HG02759 (cell line): ENCODE measurements around the gene EMX1.

ENCODE experiments used
- ATAC-seq: cut with Tn5 transposase; IDR thresholded peaks from one replicate; pipeline ENCODE4 v1.9.1; 2021; ENCODE audit warnings: mild to moderate bottlenecking, moderate library complexity; ENCODE audit not compliant: unreplicated experiment

Gene EMX1

GRCh38 chr2:72956050-72956395 is 38.7 kb downstream of the EMX1 start:
- no peak for ATAC-seq

GRCh38 chr2:72956936-72957335 is 39.6 kb downstream of the EMX1 start:
- no peak for ATAC-seq

- ATAC-seq: no peak
Measured at GRCh38 chr2:72958542-72959385, 41.4 kb downstream of the EMX1 start.

- no peak for ATAC-seq
Measured at GRCh38 chr2:72959554-72959953, 42.2 kb downstream of the EMX1 start.

- no peak for ATAC-seq
Measured at GRCh38 chr2:72959995-72960981, 43.0 kb downstream of the EMX1 start.

- ATAC-seq: no peak
Measured at GRCh38 chr2:72961036-72961720, 43.9 kb downstream of the EMX1 start.

- no peak for ATAC-seq
Measured at GRCh38 chr2:72961853-72962468, 44.6 kb downstream of the EMX1 start.

- ATAC-seq: no peak
Measured at GRCh38 chr2:72962911-72963310, 45.6 kb downstream of the EMX1 start.

GRCh38 chr2:72963423-72964145 is 46.3 kb downstream of the EMX1 start:
- ATAC-seq: no peak

- ATAC-seq: no peak
Measured at GRCh38 chr2:72964146-72964525, 46.8 kb downstream of the EMX1 start.

GRCh38 chr2:72965016-72965415 is 47.7 kb downstream of the EMX1 start:
- no peak for ATAC-seq

GRCh38 chr2:72965770-72966450 is 48.6 kb downstream of the EMX1 start:
- no peak for ATAC-seq

- ATAC-seq: no peak
Measured at GRCh38 chr2:72968286-72968685, 51.0 kb downstream of the EMX1 start.

GRCh38 chr2:72969706-72970105 is 52.4 kb downstream of the EMX1 start:
- no peak for ATAC-seq

- ATAC-seq: no peak
Measured at GRCh38 chr2:72971036-72971435, 53.7 kb downstream of the EMX1 start.

- ATAC-seq: no peak
Measured at GRCh38 chr2:72972352-72973136, 55.2 kb downstream of the EMX1 start.

- ATAC-seq: no peak
Measured at GRCh38 chr2:72973137-72973535, 55.8 kb downstream of the EMX1 start.

GRCh38 chr2:72973566-72974435 is 56.5 kb downstream of the EMX1 start:
- peak; percentile 94 for ATAC-seq
